ENCODE results near the gene NEK1.

Gene NEK1

DNA sequence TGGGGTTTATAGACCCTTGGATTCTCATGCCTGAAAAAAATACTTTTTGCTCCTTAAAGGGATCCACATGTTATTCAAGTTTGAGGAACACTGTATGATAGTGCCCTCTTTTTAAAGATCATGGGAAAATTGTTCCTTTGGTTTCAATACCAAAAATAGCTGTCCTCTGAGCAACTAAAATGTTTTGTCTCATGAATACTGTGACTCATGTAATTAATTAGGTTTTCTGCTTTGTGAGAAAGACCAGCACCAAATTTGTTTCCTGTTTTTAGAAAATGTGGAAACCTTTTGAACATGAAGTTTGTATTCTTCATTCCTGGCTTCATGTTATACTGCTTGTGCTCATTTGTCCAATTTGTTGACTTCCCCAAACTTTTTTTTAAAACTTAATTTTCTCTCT lies 214.1 kb downstream of the NEK1 start:
- Histone ChIP-seq H3K9ac (ENCODE audit: low read depth, low read length) (no peak overlapping the region), H3K36me3 (ENCODE audit: insufficient read depth, low read length) (no peaks in the 10 kb centered on the region; the same call in none of the 2 replicates), H3K9me3 (ENCODE audit: insufficient read depth, low read depth, low read length) (no peaks in the 10 kb centered on the region), H3K4me1 (ENCODE audit: insufficient read depth, low read length) (peaks cover 2% of the 10 kb centered on the region; the same call in 1 of the 2 replicates), H3K4me3 (ENCODE audit: low read length) (no peak overlapping the region), H3K27me3 (ENCODE audit: insufficient read depth, low read length) (no peaks in the 10 kb centered on the region), H3K27ac (ENCODE audit: low read depth, low read length) (no peak overlapping the region)

DNA sequence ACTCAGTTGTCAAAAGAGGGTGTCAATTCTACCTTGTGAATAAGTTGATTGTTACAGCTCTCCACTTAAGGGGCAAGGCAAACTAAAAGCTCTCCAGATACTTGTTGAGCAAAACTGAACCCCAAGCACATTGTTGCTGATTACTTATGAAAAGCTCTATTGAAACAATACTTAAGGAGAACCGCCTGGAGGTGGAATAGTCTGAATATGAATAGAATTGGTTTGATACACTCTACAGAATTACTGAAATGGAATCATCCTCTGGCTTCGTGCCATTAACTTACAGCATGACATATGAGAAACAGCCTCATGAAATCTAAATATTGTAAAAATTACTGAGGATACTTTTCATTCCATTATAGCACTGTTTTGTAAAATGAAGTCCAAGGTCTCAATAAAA lies 214.6 kb downstream of the NEK1 start:
- Histone ChIP-seq H3K27me3 (ENCODE audit: insufficient read depth, low read length) (no peaks in the 10 kb centered on the region), H3K4me3 (ENCODE audit: low read length) (no peak overlapping the region), H3K9ac (ENCODE audit: low read depth, low read length) (no peak overlapping the region), H3K4me1 (ENCODE audit: insufficient read depth, low read length) (peaks cover 2% of the 10 kb centered on the region; the same call in 1 of the 2 replicates), H3K9me3 (ENCODE audit: insufficient read depth, low read depth, low read length) (no peaks in the 10 kb centered on the region), H3K36me3 (ENCODE audit: insufficient read depth, low read length) (no peaks in the 10 kb centered on the region; the same call in none of the 2 replicates), H3K27ac (ENCODE audit: low read depth, low read length) (no peak overlapping the region)
- WGBS, result no CpG with 5 or more reads among the region's 2 CpGs

DNA sequence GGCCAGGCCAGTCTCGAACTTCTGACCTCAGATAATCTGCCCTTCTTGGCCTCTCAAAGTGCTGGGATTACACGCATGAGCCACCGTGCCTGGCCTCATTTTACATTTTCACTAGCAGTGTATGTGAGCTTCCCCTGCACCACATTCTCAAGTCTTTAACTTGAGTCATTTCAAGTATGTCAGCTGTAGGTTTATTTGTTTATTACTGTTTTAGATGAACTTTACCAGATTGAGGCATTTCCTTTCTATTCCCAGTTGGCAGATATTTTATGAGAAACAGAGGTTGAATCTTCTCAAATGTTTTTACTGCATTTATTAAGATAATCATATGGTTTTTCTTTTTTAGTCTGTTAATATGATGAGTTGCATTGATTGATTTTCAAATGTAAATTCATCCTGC lies 227.0 kb downstream of the NEK1 start:
- WGBS, result 76% methylated on average over 3 of the region's 3 CpGs
- no peaks in the 10 kb centered on the region for H3K36me3 ChIP-seq (ENCODE audit: insufficient read depth, low read length)
- no peak overlapping the region for H3K9ac ChIP-seq (ENCODE audit: low read depth, low read length)
- H3K27me3 ChIP-seq (ENCODE audit: insufficient read depth, low read length), result no peaks in the 10 kb centered on the region
- H3K4me1 ChIP-seq (ENCODE audit: insufficient read depth, low read length), result no peaks in the 10 kb centered on the region
- no peaks in the 10 kb centered on the region for H3K9me3 ChIP-seq (ENCODE audit: insufficient read depth, low read depth, low read length)
- no peak overlapping the region for H3K27ac ChIP-seq (ENCODE audit: low read depth, low read length)
- no peak overlapping the region for H3K4me3 ChIP-seq (ENCODE audit: low read length)

DNA sequence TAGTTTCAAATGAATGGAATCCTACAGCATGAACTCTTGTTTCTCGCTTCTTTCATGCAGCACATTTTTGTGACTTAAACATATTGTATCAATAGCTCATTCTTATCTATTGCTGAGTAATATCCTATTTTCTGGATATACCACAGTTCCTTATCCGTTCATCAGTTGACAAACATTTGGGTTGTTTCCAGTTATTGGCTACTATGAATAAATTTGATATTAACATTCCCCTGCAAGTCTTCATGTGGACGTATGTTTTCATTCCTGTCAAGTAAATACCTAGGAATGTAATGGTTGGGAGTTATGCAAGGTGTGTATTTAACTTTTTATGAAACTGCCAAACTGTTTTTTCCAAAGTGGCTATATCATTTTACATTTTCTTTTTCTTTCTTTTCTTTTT lies 227.6 kb downstream of the NEK1 start:
- no peaks in the 10 kb centered on the region for H3K4me1 ChIP-seq (ENCODE audit: insufficient read depth, low read length)
- H3K36me3 ChIP-seq (ENCODE audit: insufficient read depth, low read length), result no peaks in the 10 kb centered on the region
- H3K9me3 ChIP-seq (ENCODE audit: insufficient read depth, low read depth, low read length), result no peaks in the 10 kb centered on the region
- H3K27me3 ChIP-seq (ENCODE audit: insufficient read depth, low read length), result no peaks in the 10 kb centered on the region
- H3K4me3 ChIP-seq (ENCODE audit: low read length), result no peak overlapping the region
- H3K9ac ChIP-seq (ENCODE audit: low read depth, low read length), result no peak overlapping the region
- WGBS, result 96% methylated on average over 3 of the region's 3 CpGs
- no peak overlapping the region for H3K27ac ChIP-seq (ENCODE audit: low read depth, low read length)

DNA sequence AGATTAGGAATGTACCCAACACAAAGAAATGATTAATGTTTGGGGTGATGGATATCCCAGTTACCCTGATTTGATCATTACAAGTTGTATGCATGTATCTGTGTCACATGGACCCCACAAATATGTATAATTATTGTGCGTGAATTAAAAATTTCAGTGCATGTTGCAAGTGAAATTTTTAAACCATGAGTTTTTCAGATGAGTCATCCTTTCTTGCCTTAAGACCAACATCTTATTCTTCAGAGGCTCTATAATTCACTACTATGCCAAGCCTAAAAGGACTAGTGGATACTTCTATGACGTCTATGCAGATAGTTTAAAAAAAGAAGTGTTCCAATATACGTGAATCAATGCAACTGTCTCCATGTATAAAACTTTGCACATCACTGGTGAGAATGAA lies 228.7 kb downstream of the NEK1 start:
- 100% methylated on average over 3 of the region's 3 CpGs for WGBS

DNA sequence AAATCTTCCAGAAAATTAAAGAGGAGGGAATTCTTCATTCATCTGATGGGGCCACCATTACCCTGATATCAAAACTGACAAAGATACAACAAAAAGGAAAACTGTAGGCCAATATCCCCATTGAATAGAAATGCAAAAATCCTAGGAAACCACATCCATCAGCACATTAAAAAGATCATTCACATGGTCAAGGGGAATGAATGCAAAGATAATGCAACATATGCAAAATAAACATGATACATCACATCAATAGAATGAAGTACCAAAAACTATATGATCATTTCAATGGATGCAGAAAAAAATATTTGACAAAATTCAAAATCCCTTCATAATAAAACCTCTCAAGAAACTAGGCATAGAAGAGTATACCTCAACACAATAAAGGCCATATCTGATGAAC lies 232.7 kb downstream of the NEK1 start:
- no peak overlapping the region for H3K9ac ChIP-seq (ENCODE audit: low read depth, low read length)
- no peak overlapping the region for H3K4me3 ChIP-seq (ENCODE audit: low read length)
- no peaks in the 10 kb centered on the region for H3K36me3 ChIP-seq (ENCODE audit: insufficient read depth, low read length)
- no peaks in the 10 kb centered on the region for H3K27me3 ChIP-seq (ENCODE audit: insufficient read depth, low read length)
- H3K9me3 ChIP-seq (ENCODE audit: insufficient read depth, low read depth, low read length), result peaks cover 24% of the 10 kb centered on the region
- no peaks in the 10 kb centered on the region for H3K4me1 ChIP-seq (ENCODE audit: insufficient read depth, low read length)
- no peak overlapping the region for H3K27ac ChIP-seq (ENCODE audit: low read depth, low read length)

More for the DNA sequence above, 228.7 kb downstream of the NEK1 start:
- no peaks in the 10 kb centered on the region for H3K27me3 ChIP-seq (ENCODE audit: insufficient read depth, low read length)
- no peaks in the 10 kb centered on the region for H3K9me3 ChIP-seq (ENCODE audit: insufficient read depth, low read depth, low read length)
- no peak overlapping the region for H3K4me3 ChIP-seq (ENCODE audit: low read length)
- H3K9ac ChIP-seq (ENCODE audit: low read depth, low read length), result no peak overlapping the region
- no peaks in the 10 kb centered on the region for H3K4me1 ChIP-seq (ENCODE audit: insufficient read depth, low read length)
- H3K27ac ChIP-seq (ENCODE audit: low read depth, low read length), result no peak overlapping the region
- no peaks in the 10 kb centered on the region for H3K36me3 ChIP-seq (ENCODE audit: insufficient read depth, low read length)

DNA sequence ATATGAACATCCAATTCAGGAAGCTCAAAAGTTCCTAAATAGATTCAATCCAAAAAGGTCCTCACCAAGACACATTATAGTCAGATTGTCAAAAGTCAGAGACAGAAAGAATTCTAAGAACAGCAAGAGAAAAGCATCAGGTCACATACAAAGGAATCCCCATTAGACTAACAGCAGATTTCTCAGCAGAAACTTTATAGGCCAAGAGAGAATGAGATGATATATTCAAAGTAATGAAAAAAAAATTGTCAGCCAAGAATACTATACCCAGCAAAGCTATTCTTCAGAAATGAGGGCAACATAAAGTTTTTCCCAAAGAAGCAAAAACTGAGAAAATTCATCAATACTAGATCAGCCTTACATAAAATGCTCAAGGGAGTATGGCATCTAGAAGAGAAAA lies 235.0 kb downstream of the NEK1 start:
- Histone ChIP-seq H3K27me3 (ENCODE audit: insufficient read depth, low read length) (no peaks in the 10 kb centered on the region), H3K27ac (ENCODE audit: low read depth, low read length) (no peak overlapping the region), H3K36me3 (ENCODE audit: insufficient read depth, low read length) (no peaks in the 10 kb centered on the region), H3K9ac (ENCODE audit: low read depth, low read length) (no peak overlapping the region), H3K4me1 (ENCODE audit: insufficient read depth, low read length) (no peaks in the 10 kb centered on the region), H3K4me3 (ENCODE audit: low read length) (no peak overlapping the region), H3K9me3 (ENCODE audit: insufficient read depth, low read depth, low read length) (peaks cover 24% of the 10 kb centered on the region)

DNA sequence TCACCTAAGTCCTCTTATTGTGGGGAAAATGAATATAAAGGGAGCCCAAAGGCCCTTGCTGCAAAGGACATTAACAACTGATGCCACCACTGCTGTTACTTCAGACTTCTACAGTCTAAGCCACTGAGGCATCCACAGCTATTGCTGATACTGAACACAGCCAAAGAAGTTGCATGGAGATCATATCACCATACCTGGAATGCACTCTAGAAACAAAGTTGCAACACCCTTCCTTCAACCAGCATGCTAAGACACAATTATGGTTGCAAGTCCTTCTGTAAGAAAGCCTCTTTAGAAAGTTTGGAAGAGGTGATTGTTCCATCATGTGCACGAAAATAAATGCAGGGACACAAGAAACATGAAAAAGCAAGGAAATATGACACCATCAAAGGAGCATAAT lies 236.0 kb downstream of the NEK1 start:
- Histone ChIP-seq H3K4me3 (ENCODE audit: low read length) (no peak overlapping the region), H3K36me3 (ENCODE audit: insufficient read depth, low read length) (no peaks in the 10 kb centered on the region), H3K27ac (ENCODE audit: low read depth, low read length) (no peak overlapping the region), H3K9me3 (ENCODE audit: insufficient read depth, low read depth, low read length) (peaks cover 24% of the 10 kb centered on the region), H3K9ac (ENCODE audit: low read depth, low read length) (no peak overlapping the region), H3K27me3 (ENCODE audit: insufficient read depth, low read length) (no peaks in the 10 kb centered on the region), H3K4me1 (ENCODE audit: insufficient read depth, low read length) (no peaks in the 10 kb centered on the region)
- 100% methylated on average over 1 of the region's 1 CpG for WGBS

DNA sequence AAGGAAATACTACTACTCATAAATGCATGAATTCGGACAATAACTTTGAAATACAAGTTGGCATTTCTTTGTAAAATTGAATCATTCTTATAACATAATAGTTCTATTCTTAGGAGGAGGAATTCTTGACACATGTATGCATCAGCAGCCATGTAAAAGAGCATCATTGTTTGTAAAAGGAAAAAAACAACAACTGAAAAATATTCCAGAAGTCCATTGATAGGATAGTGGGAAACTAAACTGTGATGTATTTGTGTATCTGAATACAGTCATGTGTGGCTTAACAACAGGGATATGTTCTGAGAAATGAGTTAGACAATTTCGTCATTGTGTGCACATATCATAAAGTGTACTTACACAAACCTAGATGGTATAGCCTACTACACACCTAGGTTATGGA lies 239.6 kb downstream of the NEK1 start:
- no peaks in the 10 kb centered on the region for H3K36me3 ChIP-seq (ENCODE audit: insufficient read depth, low read length)
- H3K9ac ChIP-seq (ENCODE audit: low read depth, low read length), result no peak overlapping the region
- no peaks in the 10 kb centered on the region for H3K27me3 ChIP-seq (ENCODE audit: insufficient read depth, low read length)
- no peaks in the 10 kb centered on the region for H3K4me1 ChIP-seq (ENCODE audit: insufficient read depth, low read length)
- H3K4me3 ChIP-seq (ENCODE audit: low read length), result no peak overlapping the region
- H3K9me3 ChIP-seq (ENCODE audit: insufficient read depth, low read depth, low read length), result peaks cover 16% of the 10 kb centered on the region
- no peak overlapping the region for H3K27ac ChIP-seq (ENCODE audit: low read depth, low read length)
- no CpG with 5 or more reads among the region's 2 CpGs for WGBS

DNA sequence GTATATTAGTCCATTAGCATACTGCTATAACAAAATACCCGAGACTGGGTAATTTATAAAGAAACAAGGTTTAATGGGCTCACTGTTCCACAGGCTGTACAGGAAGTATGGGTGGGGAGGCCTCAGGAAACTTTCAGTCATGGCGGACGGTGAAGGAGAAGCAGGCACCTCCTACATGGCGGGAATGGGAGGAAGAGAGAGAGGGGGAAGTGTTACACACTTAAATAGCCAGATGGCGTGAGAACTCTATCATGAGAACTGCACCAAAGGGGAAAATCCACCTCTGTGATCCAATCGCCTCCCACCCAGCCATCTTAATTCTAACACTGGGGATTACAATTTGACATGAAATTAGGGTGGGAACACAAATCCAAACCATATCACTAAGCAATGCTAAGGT lies 242.7 kb downstream of the NEK1 start:
- Histone ChIP-seq H3K4me3 (ENCODE audit: low read length) (no peak overlapping the region), H3K27me3 (ENCODE audit: insufficient read depth, low read length) (no peaks in the 10 kb centered on the region), H3K9me3 (ENCODE audit: insufficient read depth, low read depth, low read length) (peaks cover 13% of the 10 kb centered on the region; the same call in 1 of the 2 replicates), H3K27ac (ENCODE audit: low read depth, low read length) (no peak overlapping the region), H3K36me3 (ENCODE audit: insufficient read depth, low read length) (no peaks in the 10 kb centered on the region), H3K4me1 (ENCODE audit: insufficient read depth, low read length) (no peaks in the 10 kb centered on the region), H3K9ac (ENCODE audit: low read depth, low read length) (no peak overlapping the region)
- WGBS, result 91% methylated on average over 5 of the region's 6 CpGs

DNA sequence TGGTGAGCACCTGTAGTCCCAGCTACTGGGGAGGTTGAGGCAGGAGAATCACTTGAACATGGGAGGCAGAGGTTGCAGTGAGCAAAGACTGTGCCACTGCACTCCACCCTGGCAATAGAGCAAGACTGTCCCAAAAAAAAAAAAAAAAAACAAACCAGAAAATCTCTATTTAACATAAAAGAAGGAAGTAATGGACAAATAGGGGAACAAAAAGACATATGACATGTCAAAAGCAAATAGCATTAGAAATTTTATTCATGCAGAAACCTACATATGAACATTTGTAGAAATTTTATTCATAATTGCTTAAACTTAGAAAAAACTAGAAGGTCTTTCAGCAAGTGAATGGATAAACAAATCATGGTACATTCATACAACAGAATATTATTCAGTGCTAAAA lies 244.6 kb downstream of the NEK1 start:
- H3K9me3 ChIP-seq (ENCODE audit: insufficient read depth, low read depth, low read length), result peaks cover 13% of the 10 kb centered on the region; the same call in 1 of the 2 replicates
- H3K9ac ChIP-seq (ENCODE audit: low read depth, low read length), result no peak overlapping the region
- H3K4me3 ChIP-seq (ENCODE audit: low read length), result no peak overlapping the region
- H3K4me1 ChIP-seq (ENCODE audit: insufficient read depth, low read length), result no peaks in the 10 kb centered on the region
- no peaks in the 10 kb centered on the region for H3K27me3 ChIP-seq (ENCODE audit: insufficient read depth, low read length)
- no peak overlapping the region for H3K27ac ChIP-seq (ENCODE audit: low read depth, low read length)
- no peaks in the 10 kb centered on the region for H3K36me3 ChIP-seq (ENCODE audit: insufficient read depth, low read length)

DNA sequence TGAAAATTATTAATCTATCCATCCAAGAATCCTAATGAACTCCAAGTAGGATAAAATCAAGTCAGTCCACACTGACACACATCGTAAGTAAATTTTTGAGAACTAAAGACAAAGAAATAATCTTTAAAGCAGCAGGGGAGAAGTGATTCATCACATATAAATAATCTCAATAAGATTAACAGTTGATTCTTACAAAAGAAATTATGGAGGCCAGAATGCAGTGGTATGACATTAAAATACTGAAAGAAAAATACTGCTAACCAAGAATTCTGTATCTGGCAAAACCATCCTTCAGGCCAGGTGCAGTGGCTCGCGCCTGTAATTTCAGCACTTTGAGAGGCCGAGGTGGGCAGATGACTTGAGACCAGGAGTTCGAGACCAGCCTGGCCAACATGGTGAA lies 245.6 kb downstream of the NEK1 start:
- no peak overlapping the region for H3K27ac ChIP-seq (ENCODE audit: low read depth, low read length)
- no peaks in the 10 kb centered on the region for H3K4me1 ChIP-seq (ENCODE audit: insufficient read depth, low read length)
- no peak overlapping the region for H3K9ac ChIP-seq (ENCODE audit: low read depth, low read length)
- H3K4me3 ChIP-seq (ENCODE audit: low read length), result no peak overlapping the region
- H3K9me3 ChIP-seq (ENCODE audit: insufficient read depth, low read depth, low read length), result peaks cover 13% of the 10 kb centered on the region; the same call in 1 of the 2 replicates
- H3K27me3 ChIP-seq (ENCODE audit: insufficient read depth, low read length), result no peaks in the 10 kb centered on the region
- no peaks in the 10 kb centered on the region for H3K36me3 ChIP-seq (ENCODE audit: insufficient read depth, low read length)
- WGBS, result 96% methylated on average over 4 of the region's 5 CpGs

All from HUES64 (cell line).